Transverse colon (tissue), 3 donors: Measurements from ENCODE around the gene TMEM163.

Source experiments
- EP300 ChIP-seq: sonication (generic); formaldehyde crosslinking; IDR thresholded peaks from one replicate; pipeline ENCODE4 v1.6.1; 2017; ENCODE audit warnings: antibody characterized with exemption, low read depth
- POLR2A ChIP-seq: fragments of 450-650 bp; IDR thresholded peaks from one replicate; pipeline ENCODE4 v1.6.1; 2016; ENCODE audit warnings: antibody characterized with exemption, mild to moderate bottlenecking, moderate library complexity
- TF ChIP-seq, protein P1 (sequence below), 5 experiments: fragments of 200-600 bp in 3 of 5; fragments of 450-650 bp in 2 of 5; sonication (generic) in 3 of 5; IDR thresholded peaks; 1 replicate in 2 of 5; 2 replicates in 3 of 5; pipeline ENCODE4 v1.5.1; 2016 to 2017; ENCODE audit warnings: antibody characterized with exemption in 5 of 5, inconsistent platforms in 3 of 5, mild to moderate bottlenecking in 2 of 5, moderate library complexity in 1 of 5

DNA sequence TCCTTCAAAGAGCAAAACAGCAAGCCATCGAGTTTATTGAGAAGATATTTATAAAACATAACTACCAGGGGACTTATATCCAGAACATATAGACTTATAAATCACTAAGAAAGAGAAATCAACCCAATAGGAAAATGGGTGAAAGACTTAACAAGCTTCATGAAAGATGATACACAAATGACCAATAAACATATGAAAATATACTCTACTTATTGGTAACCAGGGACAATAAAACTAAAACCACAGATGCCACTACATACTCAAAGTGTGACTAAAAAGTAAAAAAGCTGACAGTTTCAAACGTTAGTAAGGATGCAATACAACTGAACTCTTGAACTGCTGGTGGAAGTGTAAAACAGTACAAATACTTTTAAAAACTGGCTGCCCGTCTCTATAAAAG, 154.3 kb downstream of the TMEM163 start:
- TF ChIP-seq, protein P1, sequence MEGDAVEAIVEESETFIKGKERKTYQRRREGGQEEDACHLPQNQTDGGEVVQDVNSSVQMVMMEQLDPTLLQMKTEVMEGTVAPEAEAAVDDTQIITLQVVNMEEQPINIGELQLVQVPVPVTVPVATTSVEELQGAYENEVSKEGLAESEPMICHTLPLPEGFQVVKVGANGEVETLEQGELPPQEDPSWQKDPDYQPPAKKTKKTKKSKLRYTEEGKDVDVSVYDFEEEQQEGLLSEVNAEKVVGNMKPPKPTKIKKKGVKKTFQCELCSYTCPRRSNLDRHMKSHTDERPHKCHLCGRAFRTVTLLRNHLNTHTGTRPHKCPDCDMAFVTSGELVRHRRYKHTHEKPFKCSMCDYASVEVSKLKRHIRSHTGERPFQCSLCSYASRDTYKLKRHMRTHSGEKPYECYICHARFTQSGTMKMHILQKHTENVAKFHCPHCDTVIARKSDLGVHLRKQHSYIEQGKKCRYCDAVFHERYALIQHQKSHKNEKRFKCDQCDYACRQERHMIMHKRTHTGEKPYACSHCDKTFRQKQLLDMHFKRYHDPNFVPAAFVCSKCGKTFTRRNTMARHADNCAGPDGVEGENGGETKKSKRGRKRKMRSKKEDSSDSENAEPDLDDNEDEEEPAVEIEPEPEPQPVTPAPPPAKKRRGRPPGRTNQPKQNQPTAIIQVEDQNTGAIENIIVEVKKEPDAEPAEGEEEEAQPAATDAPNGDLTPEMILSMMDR (IDR thresholded peaks at IDR 0.05) = no peak
- TF ChIP-seq POLR2A (no peak), EP300 (no peak)
